ENCODE data around the gene POGK.
"Not testable (repeated sequence)": the region's sequence is repeated elsewhere in the genome, so short reads cannot be mapped to it uniquely, and the experiment has no call there.

The POGK gene

DNA sequence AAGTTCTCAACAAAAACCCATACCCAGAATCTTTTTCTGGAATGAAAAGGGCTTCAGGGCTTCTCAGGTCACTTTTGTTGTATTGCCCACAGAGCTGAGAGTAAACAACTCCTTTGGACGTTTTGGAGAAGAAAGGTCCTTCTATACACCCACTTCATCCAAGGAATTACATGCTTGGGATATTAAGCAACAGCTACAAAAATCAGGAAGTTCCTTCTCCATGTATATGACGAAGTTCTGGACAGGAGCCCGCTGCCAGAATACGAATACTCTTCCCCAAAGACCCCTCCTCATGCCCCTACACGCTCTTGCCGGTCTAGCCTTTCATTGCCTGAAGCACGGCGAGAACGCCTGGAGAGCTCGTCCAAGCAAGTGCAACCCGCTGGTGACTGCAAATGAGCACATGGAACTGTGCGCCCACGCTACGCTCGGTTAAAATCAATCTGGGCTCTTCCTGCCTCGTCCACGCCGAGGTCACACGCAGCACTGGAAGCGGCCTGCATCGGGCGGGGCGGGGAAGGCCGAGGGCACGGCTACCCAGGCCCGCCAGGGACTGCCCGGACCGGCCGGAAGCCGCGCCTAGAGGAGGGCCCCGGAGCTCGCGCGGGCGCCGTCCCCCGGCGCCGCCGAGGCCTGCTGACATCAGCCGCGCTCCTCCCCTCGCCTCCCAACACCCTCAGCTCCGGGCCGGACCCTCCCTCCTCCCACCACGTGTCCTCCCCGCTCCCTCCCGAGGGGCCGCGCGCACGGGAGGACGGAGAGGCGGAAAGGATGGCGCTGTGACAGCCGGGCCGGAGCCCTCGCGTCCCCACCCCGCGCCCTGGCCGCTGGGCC lies at the start of gene POGK:
POGK (plus strand) TSS at position 710 of the 834 bp plus-strand sequence. CDS start 1,482 bp downstream, outside the sequence.
- DNase-seq: peak; percentile 92

GRCh38 chr1:166796620-166797236 lies 42.5 kb upstream of the POGK start:
- DNase-seq: no peak

DNA sequence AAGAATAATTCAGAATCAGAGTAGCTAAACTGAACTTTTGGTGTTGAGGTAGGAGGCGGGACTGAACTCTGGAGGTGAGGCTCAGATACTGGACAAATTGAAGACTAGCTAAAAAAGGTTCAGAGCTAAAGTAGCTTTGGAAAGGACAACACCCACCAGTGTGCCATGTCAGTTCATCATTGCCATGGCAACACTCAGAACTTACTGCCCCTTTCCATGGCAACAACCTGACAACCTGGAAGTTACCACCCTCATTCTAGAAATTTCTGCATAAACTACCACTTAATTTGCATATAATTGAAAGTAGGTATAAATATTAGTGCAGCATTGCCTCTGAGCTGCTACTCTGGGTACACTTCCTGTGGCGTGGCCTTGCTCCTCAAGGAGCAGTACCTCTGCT lies 30.3 kb upstream of the POGK start:
- no peak for DNase-seq

GRCh38 chr1:166811691-166812090 lies 27.6 kb upstream of the POGK start:
- DNase-seq: no peak

DNA sequence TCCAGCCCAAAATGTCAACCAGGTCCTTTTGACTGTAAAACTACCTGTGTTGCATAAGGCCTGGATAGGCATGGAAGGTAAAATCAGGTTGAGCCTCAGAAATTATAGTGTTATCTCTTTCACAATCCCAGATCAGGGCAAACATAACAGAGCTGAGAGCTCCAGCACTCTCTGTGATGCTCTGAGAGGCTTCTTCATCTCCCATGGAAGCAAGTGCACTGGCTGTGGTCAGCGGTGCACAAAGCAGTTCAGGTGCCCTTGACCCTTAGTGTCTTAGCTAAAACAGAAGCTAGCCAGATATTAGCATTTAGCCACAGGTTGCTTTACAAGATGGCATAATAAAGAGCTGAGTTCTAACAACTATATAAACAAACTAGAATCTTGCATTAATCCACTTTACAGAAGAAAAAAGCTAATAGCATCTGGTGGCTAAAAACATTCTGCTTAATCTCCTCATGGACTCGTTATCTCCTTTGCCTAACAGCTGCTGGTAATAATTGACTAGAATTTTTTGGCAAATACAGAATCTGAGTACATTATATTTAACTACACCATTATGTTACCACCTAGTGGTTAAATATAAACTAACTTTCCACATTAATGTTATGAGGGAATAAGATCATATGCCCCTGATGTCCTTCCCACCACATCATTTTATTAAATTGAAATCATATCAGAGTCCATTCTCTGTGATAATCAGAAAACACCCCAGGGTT lies 25.6 kb upstream of the POGK start:
- DNase-seq: no peak

DNA sequence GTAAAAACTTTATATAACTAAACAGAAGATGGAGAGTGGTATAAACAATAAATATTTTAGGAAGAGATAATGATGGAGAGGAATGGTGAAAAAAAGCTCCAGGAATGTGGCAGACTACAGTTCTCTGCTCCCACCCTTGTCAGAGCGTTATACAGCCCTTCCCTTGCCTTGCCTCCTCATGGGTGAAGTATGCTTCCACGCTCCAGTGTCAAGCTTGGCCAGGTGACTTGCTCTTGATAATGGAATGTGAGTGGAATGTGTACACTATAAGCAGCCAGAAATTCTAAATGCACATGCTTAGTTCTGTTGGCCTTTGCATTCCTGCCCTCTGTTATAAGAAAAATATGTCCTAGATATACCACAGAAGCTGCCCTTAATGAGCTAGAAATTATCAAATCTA lies 24.7 kb upstream of the POGK start:
- DNase-seq: no peak

GRCh38 chr1:166819974-166820373 lies 19.3 kb upstream of the POGK start:
- DNase-seq: no peak

GRCh38 chr1:166822385-166822784 lies 16.9 kb upstream of the POGK start:
- no peak for DNase-seq

GRCh38 chr1:166827426-166827825 lies 11.8 kb upstream of the POGK start:
- DNase-seq: no peak

- DNase-seq: not testable (repeated sequence)
Observed at GRCh38 chr1:166829762-166830161, 9.5 kb upstream of the POGK start.

DNA sequence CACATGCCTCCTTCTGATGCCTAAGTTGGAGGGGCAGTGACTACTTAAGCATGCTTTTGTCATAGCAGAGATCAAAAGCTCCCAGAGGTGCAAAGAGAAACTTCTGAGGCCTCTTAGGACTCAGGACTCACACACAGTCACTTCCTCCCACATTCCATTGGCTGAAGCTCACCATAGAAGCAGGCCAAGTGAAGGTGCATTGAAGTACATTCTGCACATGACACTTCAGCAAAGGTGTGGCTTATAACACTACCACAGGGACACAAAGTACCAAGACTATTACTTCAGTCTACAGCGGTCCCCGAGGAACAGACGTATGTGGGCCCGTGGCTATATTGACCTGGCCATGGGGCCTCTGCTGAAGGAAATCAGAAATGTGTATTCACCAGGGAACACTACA lies 2.5 kb upstream of the POGK start:
- DNase-seq: no peak

DNA sequence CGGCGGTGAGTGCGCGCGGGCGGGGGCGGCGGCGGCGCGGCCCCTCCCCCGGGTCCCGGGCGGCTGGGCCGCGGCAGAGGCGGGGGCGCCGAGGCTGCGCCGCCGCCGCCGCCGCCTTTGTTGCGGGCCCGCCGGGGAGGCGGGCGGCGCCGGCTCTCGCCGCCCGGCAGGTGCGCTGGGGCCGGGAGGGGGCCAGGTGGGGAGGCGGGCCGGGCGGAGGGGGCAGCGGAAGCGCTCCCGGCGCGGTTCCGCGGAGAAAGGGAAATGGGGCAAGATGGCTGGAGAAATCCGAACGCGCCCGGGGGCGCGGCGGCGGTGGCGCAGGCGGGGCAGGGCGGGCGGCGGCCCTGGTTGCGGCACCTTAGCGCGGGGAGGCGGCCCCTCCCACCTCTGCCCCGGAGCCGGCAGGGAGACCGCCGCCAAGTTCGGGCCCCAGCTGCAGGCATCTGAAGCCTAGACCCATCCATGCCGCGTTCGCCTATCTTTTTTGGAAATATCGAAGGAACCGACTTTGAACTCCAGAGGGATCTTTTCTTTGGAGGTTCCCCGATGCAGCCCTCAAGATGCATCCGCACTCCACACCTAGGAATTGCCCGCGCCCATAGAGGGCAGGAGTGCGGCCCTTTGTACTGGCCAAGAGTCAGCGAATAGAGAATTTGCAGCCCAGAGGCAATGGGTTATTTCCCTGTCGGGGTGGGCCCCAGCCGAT lies 479 bp downstream of the POGK start:
- peak; percentile 45 for DNase-seq

DNA sequence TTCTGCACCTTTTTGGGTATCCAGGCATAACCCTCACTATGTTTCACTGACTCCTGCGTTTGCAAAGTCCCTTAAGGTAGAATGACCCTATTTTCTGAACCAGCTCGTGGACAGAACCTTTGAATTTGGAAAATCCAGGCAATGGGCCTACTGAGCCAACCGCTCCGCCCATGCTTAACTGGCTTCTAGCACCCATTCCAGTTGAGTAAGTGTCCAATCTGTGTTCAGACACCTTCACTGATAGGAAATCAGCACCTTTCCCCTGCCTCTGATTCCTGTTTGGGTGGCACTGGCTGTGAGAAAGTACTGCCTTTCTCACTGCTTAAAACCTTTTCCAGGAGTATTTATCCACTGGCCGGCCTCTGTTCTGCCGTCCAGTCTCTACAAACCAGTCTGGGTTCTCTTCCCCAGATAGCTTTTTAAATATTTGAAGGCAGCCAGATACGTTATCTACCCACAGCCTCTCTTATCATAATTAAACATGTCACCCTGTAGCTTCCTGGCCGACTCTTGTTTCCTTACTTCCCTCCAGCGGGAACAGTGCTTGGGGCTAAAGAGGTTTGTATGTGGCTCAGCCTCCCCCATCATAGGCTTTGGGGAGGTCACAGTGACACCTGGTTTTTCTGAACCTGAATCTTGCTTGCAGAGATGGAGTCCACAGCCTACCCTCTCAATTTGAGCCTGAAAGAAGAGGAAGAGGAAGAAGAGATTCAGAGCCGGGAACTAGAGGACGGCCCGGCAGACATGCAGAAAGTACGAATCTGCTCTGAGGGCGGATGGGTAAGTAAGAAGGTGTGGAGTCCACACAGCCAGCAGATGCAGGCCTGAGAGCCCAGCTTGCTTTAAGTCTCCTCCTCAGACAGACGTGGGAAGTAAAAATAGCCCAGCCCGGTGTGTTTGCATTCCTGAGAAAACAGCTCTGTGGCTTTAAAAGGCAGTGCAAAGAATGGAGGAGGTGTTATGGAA lies 1.3 kb downstream of the POGK start:
- no peak for DNase-seq

DNA sequence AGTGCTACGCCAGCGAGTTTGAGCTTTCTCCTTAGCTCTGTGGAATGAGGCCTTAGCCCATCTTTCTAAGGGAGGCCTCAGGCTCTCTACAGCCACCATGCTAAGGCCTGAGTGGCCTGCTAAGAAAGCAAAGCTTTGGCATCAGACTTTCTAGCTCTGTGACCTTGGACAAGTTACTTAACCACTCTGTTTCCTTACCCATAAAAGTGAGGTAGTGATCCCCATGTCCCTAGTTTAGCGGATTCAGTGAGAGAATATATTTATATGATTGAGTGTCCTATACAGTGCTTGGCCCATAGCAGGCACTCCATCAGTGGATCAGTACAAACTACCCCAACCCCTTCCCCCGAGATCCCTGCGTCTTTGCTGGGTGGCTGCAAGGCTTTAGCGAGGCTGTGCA lies 4.0 kb downstream of the POGK start:
- DNase-seq: no peak

- no peak for DNase-seq
Observed at GRCh38 chr1:166843769-166844596, 4.7 kb downstream of the POGK start.

GRCh38 chr1:166844791-166845190 lies 5.5 kb downstream of the POGK start:
- no peak for DNase-seq

GRCh38 chr1:166848193-166848592 lies 8.9 kb downstream of the POGK start:
- DNase-seq: no peak

DNA sequence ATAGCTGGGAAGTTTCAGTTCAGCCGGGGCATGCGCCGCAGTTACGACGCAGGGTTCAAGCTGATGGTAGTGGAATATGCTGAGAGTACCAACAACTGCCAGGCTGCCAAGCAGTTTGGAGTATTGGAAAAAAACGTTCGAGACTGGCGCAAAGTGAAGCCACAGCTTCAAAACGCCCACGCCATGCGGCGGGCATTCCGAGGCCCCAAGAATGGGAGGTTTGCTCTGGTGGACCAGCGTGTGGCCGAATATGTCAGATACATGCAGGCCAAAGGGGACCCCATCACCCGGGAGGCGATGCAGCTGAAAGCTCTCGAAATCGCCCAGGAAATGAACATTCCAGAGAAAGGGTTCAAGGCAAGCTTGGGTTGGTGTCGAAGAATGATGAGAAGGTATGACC lies 9.9 kb downstream of the POGK start:
- no peak for DNase-seq

- no peak for DNase-seq
Observed at GRCh38 chr1:166852918-166853317, 13.6 kb downstream of the POGK start.

GRCh38 chr1:166855558-166855957 lies 16.3 kb downstream of the POGK start:
- no peak for DNase-seq

GRCh38 chr1:166857995-166858394 lies 18.7 kb downstream of the POGK start:
- DNase-seq: no peak

All from DMS153 (cell line).